ENCODE results near the gene POLR1G.
"Not testable (repeated sequence)": the region's sequence is repeated elsewhere in the genome, so short reads cannot be mapped to it uniquely, and the experiment has no call there.

The POLR1G gene

DNA sequence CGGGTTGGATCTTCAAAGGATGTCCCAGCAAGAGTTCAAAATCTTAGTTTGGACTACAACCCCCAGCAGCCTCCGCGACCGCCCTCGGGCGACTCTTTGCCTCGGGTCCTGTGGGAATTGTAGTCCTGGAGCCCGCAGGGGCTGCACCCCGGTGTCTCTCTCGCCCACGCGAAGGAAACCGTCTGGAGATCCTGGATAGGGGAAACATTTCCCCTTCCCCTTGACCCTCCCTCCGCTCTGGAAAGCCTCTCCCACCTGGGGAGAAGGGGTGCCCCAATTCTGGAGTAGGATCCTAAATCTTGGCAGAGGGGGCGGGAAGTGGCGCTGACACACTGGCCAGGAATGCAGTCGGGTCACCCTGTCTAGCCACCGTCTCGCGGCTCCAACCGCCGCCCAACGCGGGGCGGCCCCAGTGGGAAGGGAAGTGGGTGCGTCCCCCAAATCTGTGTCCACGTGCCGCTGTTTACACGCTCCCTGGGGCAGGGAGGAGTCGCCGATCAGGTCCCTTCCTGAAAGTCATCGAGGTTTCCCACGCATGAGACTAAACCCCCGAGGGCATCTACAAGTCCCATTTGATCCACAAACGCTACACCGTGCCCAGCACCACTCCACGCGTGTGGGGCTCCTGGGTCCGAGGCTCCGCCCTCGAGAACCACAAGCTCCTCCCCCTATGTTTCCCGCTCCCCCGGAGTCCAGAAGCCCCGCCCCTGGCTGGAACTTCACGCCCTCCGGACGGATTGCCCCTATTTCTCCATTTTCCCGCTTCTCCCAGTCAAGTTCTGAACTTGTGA, 814 bp upstream of the POLR1G start:
- no peak for TF ChIP-seq POLR2A (IDR thresholded peaks at IDR 0.05; ENCODE audit: low read depth, low read length)
- FAIRE-seq (no peak), DNase-seq (ENCODE audit: insufficient read length, low spot score) (peak; percentile 70)

DNA sequence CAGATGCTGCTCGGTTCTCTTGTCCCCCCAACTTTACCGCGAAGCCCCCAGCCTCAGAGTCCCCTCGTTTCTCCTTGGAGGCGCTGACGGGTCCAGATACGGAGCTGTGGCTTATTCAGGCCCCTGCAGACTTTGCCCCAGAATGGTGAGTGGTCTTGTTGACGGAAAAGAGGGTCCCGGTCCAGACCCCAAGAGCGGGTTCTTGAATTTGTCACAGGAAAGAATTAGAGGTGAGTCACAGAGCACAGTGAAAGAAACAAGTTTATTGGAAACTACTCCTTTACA, 589 bp downstream of the POLR1G start:
- no peak for DNase-seq (ENCODE audit: insufficient read length, low spot score)
- no peak for FAIRE-seq
- no peak for TF ChIP-seq POLR2A (IDR thresholded peaks at IDR 0.05; ENCODE audit: low read depth, low read length)

DNA sequence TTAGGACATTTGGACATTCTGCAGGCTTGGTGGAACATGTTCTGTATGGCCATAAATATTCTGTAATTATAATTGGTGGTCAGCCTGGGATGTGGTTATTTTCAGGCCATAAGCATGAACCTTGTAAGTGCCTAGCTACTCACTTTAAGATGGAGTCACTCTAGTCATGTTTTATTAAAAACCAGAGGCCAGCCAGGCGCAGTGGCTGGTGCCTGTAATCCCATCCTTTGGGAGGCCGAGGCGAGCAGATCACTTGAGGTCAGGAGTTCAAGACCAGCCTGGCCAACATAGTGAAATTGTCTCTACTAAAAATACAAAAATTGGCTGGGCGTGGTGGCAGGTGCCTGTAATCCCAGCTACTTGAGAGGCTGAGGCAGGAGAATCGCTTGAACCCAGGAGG, 1.1 kb downstream of the POLR1G start:
- not testable (repeated sequence) for FAIRE-seq

DNA sequence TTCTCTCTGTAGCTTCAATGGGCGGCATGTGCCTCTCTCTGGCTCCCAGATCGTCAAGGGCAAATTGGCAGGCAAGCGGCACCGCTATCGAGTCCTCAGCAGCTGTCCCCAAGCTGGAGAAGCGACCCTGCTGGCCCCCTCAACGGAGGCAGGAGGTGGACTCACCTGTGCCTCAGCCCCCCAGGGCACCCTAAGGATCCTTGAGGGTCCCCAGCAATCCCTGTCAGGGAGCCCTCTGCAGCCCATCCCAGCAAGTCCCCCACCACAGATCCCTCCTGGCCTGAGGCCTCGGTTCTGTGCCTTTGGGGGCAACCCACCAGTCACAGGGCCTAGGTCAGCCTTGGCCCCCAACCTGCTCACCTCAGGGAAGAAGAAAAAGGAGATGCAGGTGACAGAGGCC, 1.7 kb downstream of the POLR1G start:
- no peak for TF ChIP-seq POLR2A (IDR thresholded peaks at IDR 0.05; ENCODE audit: low read depth, low read length)
- FAIRE-seq, result no peak

More for the DNA sequence above, 1.1 kb downstream of the POLR1G start:
- not testable (repeated sequence) for DNase-seq (ENCODE audit: insufficient read length, low spot score)

DNA sequence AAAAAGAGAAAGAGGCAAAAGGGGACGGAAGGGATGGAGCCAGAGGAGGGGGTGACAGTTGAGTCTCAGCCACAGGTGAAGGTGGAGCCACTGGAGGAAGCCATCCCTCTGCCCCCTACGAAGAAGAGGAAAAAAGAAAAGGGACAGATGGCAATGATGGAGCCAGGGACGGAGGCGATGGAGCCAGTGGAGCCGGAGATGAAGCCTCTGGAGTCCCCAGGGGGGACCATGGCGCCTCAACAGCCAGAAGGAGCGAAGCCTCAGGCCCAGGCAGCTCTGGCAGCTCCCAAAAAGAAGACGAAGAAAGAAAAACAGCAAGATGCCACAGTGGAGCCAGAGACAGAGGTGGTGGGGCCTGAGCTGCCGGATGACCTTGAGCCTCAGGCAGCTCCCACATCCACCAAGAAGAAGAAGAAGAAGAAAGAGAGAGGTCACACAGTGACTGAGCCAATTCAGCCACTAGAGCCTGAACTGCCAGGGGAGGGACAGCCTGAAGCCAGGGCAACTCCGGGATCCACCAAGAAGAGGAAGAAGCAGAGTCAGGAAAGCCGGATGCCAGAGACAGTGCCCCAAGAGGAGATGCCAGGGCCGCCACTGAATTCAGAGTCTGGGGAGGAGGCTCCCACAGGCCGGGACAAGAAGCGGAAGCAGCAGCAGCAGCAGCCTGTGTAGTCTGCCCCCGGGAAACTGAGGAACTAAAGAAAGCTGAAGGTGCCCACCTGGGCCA, 2.5 kb downstream of the POLR1G start:
- TF ChIP-seq POLR2A (IDR thresholded peaks at IDR 0.05; ENCODE audit: low read depth, low read length), result no peak
- DNase-seq (ENCODE audit: insufficient read length, low spot score), result no peak

More for the DNA sequence above, 1.7 kb downstream of the POLR1G start:
- no peak for DNase-seq (ENCODE audit: insufficient read length, low spot score)

DNA sequence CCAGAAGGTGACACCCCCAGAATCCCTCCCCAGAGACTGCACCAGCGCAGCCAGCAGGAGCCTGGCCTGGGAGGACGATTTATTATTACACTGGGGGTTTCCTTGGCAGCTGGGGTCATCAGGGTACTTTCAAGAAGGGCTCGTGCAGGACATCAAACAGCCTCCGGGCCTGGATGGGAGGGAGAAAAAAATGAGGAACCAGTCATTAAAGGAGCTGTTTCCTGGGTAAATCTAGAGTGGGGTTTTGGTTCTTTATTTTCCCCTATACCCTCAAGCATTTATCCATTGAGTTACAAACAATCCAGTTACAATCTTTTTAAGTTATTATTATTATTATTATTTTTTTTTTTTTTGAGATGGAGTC, 3.1 kb downstream of the POLR1G start:
- DNase-seq (ENCODE audit: insufficient read length, low spot score), result no peak
- no peak for TF ChIP-seq POLR2A (IDR thresholded peaks at IDR 0.05; ENCODE audit: low read depth, low read length)
- FAIRE-seq, result no peak

More for the DNA sequence above, 2.5 kb downstream of the POLR1G start:
- FAIRE-seq, result no peak

DNA sequence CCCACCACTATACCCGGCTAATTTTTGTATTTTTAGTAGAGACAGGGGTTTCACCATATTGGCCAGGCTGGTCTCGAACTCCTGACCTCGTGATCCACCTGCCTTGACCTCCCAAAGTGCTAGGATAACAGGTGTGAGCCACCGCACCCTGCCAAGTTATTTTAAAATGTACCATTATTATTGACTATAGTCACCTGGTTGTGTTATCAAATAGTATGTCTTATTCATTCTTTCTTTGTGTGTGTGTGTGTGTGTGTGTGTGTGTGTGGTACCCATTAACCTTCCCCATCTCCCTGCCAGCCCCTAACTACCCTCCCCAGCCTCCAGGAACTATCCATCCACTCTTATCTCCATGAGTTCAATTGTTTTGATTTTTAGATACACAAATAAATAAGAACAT, 3.9 kb downstream of the POLR1G start:
- FAIRE-seq; DNase-seq (ENCODE audit: insufficient read length, low spot score): not testable (repeated sequence)

DNA sequence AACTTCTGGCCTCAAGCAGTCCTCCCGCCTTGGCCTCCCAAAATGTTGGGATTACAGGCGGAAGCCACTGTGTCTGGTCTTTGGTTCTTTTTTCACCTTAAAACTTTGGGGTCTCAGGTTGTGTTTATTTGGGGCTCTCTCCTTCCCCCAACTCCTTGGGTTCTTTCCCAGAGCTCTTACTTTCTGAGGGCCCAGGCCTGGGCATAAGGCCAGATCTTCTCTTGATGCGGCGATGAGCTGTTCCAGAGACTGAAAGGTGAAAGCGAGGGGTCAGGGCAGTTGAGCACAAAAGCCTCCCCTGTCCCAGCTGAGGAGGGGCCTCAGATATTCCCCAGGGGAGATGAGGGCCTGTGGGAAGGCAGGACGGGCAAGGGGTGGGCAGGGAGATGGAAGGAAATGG, 7.1 kb downstream of the POLR1G start:
- FAIRE-seq, result no peak
- TF ChIP-seq POLR2A (IDR thresholded peaks at IDR 0.05; ENCODE audit: low read depth, low read length), result no peak
- DNase-seq (ENCODE audit: insufficient read length, low spot score), result no peak

DNA sequence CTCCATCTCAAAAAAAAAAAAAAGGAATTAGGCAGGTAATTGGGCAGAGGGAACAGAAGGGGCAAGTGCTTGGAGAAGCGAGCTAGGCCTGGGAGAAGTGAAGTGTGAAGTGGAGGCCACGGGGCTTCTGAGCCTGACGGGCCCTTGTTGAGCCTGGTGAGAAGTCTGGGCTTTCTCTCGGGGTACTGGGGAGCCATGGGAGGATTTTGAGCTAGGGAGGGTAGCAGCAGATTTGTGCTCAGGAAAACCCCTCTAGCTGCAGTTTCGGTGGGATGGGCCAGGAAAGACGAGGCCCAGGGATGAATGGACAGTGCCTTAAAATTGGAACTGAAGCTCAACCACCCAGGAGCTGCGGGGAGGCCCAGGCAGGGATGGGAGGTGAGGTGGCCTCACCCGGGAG, 8.0 kb downstream of the POLR1G start:
- no peak for TF ChIP-seq POLR2A (IDR thresholded peaks at IDR 0.05; ENCODE audit: low read depth, low read length)
- no peak for DNase-seq (ENCODE audit: insufficient read length, low spot score)
- no peak for FAIRE-seq

DNA sequence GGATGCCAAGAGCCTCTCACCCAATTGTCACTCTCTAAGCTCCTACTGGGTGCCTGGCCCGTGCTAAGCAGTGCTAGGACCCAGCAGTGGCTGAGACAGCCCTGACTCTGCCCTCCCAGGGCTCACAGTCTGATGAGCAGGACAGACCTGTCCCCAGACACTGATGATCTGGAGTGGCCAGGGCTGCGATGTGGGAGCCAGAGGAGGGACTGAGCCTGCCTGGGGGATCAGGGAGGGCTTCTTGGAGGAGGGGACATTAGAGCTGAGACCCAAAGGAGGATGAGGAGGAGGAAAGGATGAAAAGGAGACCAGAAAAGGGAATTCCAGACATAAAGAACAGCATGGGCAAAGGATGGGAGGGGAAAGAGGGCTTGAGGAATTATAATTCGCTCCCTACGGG, 10.7 kb downstream of the POLR1G start:
- no peak for TF ChIP-seq POLR2A (IDR thresholded peaks at IDR 0.05; ENCODE audit: low read depth, low read length)
- DNase-seq (ENCODE audit: insufficient read length, low spot score) (no peak), FAIRE-seq (no peak)

DNA sequence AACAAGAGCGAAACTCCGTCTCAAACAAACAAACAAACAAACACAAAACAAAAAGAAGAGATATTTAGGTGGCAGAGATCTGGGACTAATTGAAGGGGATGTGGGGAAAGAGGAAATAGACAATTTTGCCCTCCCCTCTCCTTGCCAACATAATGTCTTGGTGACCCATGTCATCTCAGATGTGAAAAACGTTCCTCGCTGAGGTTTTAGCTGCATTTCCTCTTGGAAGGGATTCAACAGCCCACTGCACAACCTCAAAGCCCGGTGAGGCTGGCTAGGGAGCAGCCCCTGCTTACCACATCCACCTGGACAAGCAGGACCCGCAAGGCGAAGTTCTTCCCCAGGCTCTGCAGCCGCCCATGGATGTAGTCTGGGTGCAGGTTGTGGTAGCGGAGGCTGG, 12.4 kb downstream of the POLR1G start:
- no peak for TF ChIP-seq POLR2A (IDR thresholded peaks at IDR 0.05; ENCODE audit: low read depth, low read length)
- FAIRE-seq, result no peak
- DNase-seq (ENCODE audit: insufficient read length, low spot score), result no peak

DNA sequence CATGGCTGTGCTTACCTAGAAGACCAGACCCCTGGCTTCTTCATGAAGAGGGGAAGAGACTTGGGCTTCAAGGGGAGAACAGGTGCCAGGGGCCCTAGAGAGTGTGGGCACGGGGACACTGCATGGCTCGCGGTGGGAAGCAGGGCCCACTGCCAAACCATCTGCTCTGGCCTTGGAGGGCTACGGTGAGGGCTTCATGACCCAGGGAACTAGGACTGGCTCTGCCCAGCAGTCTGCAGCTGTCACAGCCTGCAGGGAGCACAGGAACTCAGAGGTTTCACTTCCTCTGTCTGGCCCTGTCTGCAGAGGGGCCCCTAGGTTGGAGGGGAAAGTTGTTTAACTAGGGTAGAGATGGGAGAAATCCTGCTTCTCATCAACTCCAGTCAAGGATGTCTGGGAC, 13.0 kb downstream of the POLR1G start:
- no peak for TF ChIP-seq POLR2A (IDR thresholded peaks at IDR 0.05; ENCODE audit: low read depth, low read length)
- no peak for DNase-seq (ENCODE audit: insufficient read length, low spot score)
- FAIRE-seq, result no peak

DNA sequence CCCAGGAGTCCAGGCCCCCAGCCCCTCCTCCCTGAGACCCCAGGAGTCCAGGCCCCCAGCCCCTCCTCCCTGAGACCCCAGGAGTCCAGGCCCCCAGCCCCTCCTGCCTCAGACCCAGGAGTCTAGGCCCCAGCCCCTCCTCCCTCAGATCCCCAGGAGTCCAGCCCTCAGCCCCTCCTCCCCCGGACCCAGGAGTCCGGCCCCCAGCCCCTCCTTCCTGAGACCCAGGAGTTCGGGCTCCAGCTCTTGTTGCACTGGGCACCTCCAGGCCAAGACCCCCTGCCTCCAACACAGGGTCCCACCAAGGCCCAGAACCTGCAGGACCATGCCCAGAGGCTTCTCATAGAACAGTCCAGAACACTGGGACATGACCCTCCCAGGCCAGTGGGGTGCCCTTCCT, 13.5 kb downstream of the POLR1G start:
- no peak for DNase-seq (ENCODE audit: insufficient read length, low spot score)
- no peak for TF ChIP-seq POLR2A (IDR thresholded peaks at IDR 0.05; ENCODE audit: low read depth, low read length)
- FAIRE-seq, result no peak

DNA sequence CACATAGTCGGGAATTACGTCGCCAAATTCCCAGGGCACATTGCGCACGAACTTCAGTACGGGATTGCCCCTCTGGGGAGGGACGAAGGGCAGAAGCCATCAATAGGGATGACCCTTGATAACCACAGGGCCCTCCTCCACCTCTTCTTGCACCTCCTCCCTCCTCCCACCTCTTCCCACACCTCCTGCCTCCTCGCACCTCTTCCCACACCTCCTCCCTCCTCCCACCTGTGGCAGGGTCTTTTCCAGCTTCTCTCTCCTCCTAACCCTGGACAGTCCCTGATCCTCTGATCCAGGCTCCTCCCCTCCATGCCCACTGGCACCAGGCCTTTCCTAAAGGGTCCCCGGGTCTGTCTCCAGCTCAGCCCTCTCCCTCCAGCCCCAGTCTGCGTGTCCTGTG, 13.9 kb downstream of the POLR1G start:
- DNase-seq (ENCODE audit: insufficient read length, low spot score) (no peak), FAIRE-seq (no peak)
- no peak for TF ChIP-seq POLR2A (IDR thresholded peaks at IDR 0.05; ENCODE audit: low read depth, low read length)

DNA sequence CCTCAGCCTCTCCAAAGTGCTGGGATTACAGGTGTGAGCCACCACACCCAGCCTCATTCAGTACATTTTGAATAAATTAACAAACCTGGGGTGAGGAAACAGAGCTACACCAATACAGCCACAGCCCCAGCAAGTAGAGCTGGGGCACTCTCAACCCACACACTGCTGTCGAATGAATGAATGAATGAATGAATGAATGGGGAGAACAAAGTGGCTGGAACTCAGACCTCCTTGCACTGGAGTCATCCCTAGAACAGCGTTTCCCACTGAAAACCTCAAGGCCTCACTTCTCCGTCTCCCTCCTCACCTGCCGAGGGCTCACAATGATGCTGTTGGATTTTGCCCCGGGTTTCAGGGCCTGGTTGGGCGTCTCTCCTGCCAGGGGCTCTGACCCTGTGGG, 14.4 kb downstream of the POLR1G start:
- no peak for DNase-seq (ENCODE audit: insufficient read length, low spot score)
- no peak for FAIRE-seq
- TF ChIP-seq POLR2A (IDR thresholded peaks at IDR 0.05; ENCODE audit: low read depth, low read length), result no peak
